ENCODE results near the gene UPF2.

DNA sequence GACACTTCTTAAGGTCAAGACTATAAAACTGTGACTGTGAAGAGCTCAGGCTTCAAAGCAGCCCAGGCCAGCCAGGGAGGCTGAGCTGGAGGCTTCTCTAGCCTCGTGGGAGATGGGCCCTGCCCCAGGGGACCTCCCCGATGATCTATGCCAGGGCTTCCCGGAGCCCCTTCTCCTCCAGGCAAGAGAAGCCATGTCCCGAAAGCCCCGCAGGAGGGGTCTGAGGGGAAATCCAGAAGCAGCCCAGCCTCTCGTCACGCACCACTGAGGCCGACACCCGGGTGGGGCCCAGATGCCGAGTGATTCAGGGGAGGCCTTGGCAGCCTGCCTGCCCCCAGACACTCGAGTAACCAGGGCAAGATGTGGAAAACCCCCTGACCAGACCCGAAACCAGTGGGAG is 155.8 kb downstream of the UPF2 start:
- TF ChIP-seq, protein P1, sequence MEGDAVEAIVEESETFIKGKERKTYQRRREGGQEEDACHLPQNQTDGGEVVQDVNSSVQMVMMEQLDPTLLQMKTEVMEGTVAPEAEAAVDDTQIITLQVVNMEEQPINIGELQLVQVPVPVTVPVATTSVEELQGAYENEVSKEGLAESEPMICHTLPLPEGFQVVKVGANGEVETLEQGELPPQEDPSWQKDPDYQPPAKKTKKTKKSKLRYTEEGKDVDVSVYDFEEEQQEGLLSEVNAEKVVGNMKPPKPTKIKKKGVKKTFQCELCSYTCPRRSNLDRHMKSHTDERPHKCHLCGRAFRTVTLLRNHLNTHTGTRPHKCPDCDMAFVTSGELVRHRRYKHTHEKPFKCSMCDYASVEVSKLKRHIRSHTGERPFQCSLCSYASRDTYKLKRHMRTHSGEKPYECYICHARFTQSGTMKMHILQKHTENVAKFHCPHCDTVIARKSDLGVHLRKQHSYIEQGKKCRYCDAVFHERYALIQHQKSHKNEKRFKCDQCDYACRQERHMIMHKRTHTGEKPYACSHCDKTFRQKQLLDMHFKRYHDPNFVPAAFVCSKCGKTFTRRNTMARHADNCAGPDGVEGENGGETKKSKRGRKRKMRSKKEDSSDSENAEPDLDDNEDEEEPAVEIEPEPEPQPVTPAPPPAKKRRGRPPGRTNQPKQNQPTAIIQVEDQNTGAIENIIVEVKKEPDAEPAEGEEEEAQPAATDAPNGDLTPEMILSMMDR (CRISPR knock-in tag; IDR thresholded peaks at IDR 0.05), result no peak
- TF ChIP-seq MYC (CRISPR knock-in tag; IDR thresholded peaks at IDR 0.05; ENCODE audit: borderline replicate concordance), result no peak
- TF ChIP-seq, protein P2, sequence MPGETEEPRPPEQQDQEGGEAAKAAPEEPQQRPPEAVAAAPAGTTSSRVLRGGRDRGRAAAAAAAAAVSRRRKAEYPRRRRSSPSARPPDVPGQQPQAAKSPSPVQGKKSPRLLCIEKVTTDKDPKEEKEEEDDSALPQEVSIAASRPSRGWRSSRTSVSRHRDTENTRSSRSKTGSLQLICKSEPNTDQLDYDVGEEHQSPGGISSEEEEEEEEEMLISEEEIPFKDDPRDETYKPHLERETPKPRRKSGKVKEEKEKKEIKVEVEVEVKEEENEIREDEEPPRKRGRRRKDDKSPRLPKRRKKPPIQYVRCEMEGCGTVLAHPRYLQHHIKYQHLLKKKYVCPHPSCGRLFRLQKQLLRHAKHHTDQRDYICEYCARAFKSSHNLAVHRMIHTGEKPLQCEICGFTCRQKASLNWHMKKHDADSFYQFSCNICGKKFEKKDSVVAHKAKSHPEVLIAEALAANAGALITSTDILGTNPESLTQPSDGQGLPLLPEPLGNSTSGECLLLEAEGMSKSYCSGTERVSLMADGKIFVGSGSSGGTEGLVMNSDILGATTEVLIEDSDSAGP (CRISPR knock-in tag; IDR thresholded peaks at IDR 0.05; ENCODE audit: borderline replicate concordance), result no peak
- TF ChIP-seq FOSL2 (CRISPR knock-in tag; IDR thresholded peaks at IDR 0.05), result no peak
- TF ChIP-seq, protein P3, sequence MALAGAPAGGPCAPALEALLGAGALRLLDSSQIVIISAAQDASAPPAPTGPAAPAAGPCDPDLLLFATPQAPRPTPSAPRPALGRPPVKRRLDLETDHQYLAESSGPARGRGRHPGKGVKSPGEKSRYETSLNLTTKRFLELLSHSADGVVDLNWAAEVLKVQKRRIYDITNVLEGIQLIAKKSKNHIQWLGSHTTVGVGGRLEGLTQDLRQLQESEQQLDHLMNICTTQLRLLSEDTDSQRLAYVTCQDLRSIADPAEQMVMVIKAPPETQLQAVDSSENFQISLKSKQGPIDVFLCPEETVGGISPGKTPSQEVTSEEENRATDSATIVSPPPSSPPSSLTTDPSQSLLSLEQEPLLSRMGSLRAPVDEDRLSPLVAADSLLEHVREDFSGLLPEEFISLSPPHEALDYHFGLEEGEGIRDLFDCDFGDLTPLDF (CRISPR knock-in tag; IDR thresholded peaks at IDR 0.05), result no peak
- TF ChIP-seq, protein P4, sequence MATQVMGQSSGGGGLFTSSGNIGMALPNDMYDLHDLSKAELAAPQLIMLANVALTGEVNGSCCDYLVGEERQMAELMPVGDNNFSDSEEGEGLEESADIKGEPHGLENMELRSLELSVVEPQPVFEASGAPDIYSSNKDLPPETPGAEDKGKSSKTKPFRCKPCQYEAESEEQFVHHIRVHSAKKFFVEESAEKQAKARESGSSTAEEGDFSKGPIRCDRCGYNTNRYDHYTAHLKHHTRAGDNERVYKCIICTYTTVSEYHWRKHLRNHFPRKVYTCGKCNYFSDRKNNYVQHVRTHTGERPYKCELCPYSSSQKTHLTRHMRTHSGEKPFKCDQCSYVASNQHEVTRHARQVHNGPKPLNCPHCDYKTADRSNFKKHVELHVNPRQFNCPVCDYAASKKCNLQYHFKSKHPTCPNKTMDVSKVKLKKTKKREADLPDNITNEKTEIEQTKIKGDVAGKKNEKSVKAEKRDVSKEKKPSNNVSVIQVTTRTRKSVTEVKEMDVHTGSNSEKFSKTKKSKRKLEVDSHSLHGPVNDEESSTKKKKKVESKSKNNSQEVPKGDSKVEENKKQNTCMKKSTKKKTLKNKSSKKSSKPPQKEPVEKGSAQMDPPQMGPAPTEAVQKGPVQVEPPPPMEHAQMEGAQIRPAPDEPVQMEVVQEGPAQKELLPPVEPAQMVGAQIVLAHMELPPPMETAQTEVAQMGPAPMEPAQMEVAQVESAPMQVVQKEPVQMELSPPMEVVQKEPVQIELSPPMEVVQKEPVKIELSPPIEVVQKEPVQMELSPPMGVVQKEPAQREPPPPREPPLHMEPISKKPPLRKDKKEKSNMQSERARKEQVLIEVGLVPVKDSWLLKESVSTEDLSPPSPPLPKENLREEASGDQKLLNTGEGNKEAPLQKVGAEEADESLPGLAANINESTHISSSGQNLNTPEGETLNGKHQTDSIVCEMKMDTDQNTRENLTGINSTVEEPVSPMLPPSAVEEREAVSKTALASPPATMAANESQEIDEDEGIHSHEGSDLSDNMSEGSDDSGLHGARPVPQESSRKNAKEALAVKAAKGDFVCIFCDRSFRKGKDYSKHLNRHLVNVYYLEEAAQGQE (IDR thresholded peaks at IDR 0.05; ENCODE audit: borderline replicate concordance in 1 of 2, low read depth in 1 of 2, low read length in 2 of 2), result no peak
- TF ChIP-seq RBM39 (IDR thresholded peaks at IDR 0.05; ENCODE audit: low read depth, low read length, poor library complexity, severe bottlenecking), result no peak
